Activated T-cell treated with anti-CD3 and anti-CD28 coated beads for 4 hours (primary cell): ENCODE data around the gene S1PR1.

Source experiments
- DNase-seq: peaks from one replicate; pipeline ENCODE4 v3.0.0-alpha.2; 2020

Gene S1PR1

GRCh38 chr1:101250222-101250621 is 13.4 kb downstream of the S1PR1 start:
- no peak for DNase-seq

GRCh38 chr1:101250656-101251272 is 13.9 kb downstream of the S1PR1 start:
- DNase-seq = no peak

- DNase-seq = no peak
Observed at GRCh38 chr1:101251504-101251903, 14.7 kb downstream of the S1PR1 start.

GRCh38 chr1:101253976-101254674 is 17.3 kb downstream of the S1PR1 start:
- no peak for DNase-seq

- DNase-seq = no peak
Observed at GRCh38 chr1:101257500-101258325, 20.9 kb downstream of the S1PR1 start.

- DNase-seq = no peak
Observed at GRCh38 chr1:101259744-101260148, 22.9 kb downstream of the S1PR1 start.

- DNase-seq = no peak
Observed at GRCh38 chr1:101260556-101261350, 23.9 kb downstream of the S1PR1 start.

- DNase-seq = no peak
Observed at GRCh38 chr1:101261623-101262022, 24.8 kb downstream of the S1PR1 start.

GRCh38 chr1:101262060-101262459 is 25.2 kb downstream of the S1PR1 start:
- no peak for DNase-seq

- no peak for DNase-seq
Observed at GRCh38 chr1:101262630-101263348, 26.0 kb downstream of the S1PR1 start.

- DNase-seq = no peak
Observed at GRCh38 chr1:101264697-101265096, 27.9 kb downstream of the S1PR1 start.

GRCh38 chr1:101265684-101266083 is 28.9 kb downstream of the S1PR1 start:
- DNase-seq = no peak

- no peak for DNase-seq
Observed at GRCh38 chr1:101267082-101267481, 30.3 kb downstream of the S1PR1 start.

- DNase-seq = no peak
Observed at GRCh38 chr1:101268893-101269292, 32.1 kb downstream of the S1PR1 start.

- no peak for DNase-seq
Observed at GRCh38 chr1:101275672-101276071, 38.9 kb downstream of the S1PR1 start.

- no peak for DNase-seq
Observed at GRCh38 chr1:101276818-101277217, 40.0 kb downstream of the S1PR1 start.

GRCh38 chr1:101278238-101278637 is 41.4 kb downstream of the S1PR1 start:
- no peak for DNase-seq

GRCh38 chr1:101278845-101279244 is 42.0 kb downstream of the S1PR1 start:
- no peak for DNase-seq

- DNase-seq = no peak
Observed at GRCh38 chr1:101280049-101280592, 43.3 kb downstream of the S1PR1 start.

GRCh38 chr1:101280942-101281654 is 44.3 kb downstream of the S1PR1 start:
- no peak for DNase-seq

GRCh38 chr1:101281751-101282150 is 44.9 kb downstream of the S1PR1 start:
- DNase-seq = no peak
